Small intestine (tissue), 7 donors: ENCODE measurements around the gene CCDC82. TPM values are rescaled to one million over a fixed set of nuclear protein-coding genes. Genes with fewer than 3 reads are reported as not detected.

Experiments used
- DNase-seq, 2 donors: peaks; one replicate each; pipeline versions ENCODE4 v3.0.0 to v3.0.0-alpha.2; 2013
- FAIRE-seq: peaks from 2 replicates; lab custom pipeline; 2012; peaks lifted over from hg19 to GRCh38; lab: Jason Lieb, UNC
- H3K27ac ChIP-seq, 3 donors: one replicate each; pipeline ENCODE4 v1.5.1; 2013; ENCODE audit warnings: low read length in 2 of 3, mild to moderate bottlenecking in 2 of 3, control low read depth in 1 of 3, inconsistent platforms in 1 of 3, low read depth in 1 of 3, moderate library complexity in 1 of 3
- H3K27me3 ChIP-seq, 3 donors: one replicate each; pipeline ENCODE4 v1.6.1; 2013; ENCODE audit warnings: low read length in 3 of 3, inconsistent platforms in 1 of 3; ENCODE audit not compliant: control insufficient read depth in 3 of 3, insufficient read depth in 3 of 3
- H3K36me3 ChIP-seq, 3 donors: one replicate each; pipeline ENCODE4 v1.6.1; 2013; ENCODE audit warnings: low read length in 3 of 3, inconsistent platforms in 1 of 3, low read depth in 1 of 3, mild to moderate bottlenecking in 1 of 3, moderate library complexity in 1 of 3; ENCODE audit not compliant: control insufficient read depth in 3 of 3, insufficient read depth in 2 of 3
- H3K4me1 ChIP-seq, 3 donors: one replicate each; pipeline ENCODE4 v1.6.1; 2013; ENCODE audit warnings: low read length in 2 of 3, inconsistent platforms in 1 of 3, low read depth in 1 of 3, mild to moderate bottlenecking in 1 of 3, moderate library complexity in 1 of 3; ENCODE audit not compliant: control insufficient read depth in 3 of 3, insufficient read depth in 2 of 3
- H3K4me3 ChIP-seq, 3 donors: one replicate each; pipeline ENCODE4 v1.5.1; 2013; ENCODE audit warnings: low read length in 3 of 3, control low read depth in 1 of 3, inconsistent platforms in 1 of 3, low read depth in 1 of 3, mild to moderate bottlenecking in 1 of 3, moderate library complexity in 1 of 3
- H3K9me3 ChIP-seq, 2 donors: one replicate each; pipeline ENCODE4 v1.6.1; 2013; ENCODE audit warnings: low read depth in 1 of 2, low read length in 1 of 2; ENCODE audit not compliant: control insufficient read depth in 2 of 2, insufficient read depth in 1 of 2
- WGBS, 3 donors: extraction: QIAGEN DNeasy Blood & Tissue Kit; methylation state at CpG; one replicate each; pipeline ENCODE4 v1.1.7; 2013; 5-methylcytosine and 5-hydroxymethylcytosine counted together
- polyA plus RNA-seq, 4 donors: library from polyadenylated mRNA; stranded (reverse) in 3 of 4; unstranded in 1 of 4; fragments of 200-250 nt in 3 of 4; fragments of 120-200 nt in 1 of 4; gene quantifications; one replicate each; pipeline versions ENCODE4 v1.2.1 to v1.2.3, GENCODE V29; 2013
- donor health status: healthy with polysubstance abuse.
- donor health status: control.
- donor health status: control.
- donor health status: Bipolar disorder and iron deficiency.
- donor health status: healthy.

Gene CCDC82
- polyA plus RNA-seq, 4 donors, result 10.3 to 22.9 (median 12.2) TPM

DNA sequence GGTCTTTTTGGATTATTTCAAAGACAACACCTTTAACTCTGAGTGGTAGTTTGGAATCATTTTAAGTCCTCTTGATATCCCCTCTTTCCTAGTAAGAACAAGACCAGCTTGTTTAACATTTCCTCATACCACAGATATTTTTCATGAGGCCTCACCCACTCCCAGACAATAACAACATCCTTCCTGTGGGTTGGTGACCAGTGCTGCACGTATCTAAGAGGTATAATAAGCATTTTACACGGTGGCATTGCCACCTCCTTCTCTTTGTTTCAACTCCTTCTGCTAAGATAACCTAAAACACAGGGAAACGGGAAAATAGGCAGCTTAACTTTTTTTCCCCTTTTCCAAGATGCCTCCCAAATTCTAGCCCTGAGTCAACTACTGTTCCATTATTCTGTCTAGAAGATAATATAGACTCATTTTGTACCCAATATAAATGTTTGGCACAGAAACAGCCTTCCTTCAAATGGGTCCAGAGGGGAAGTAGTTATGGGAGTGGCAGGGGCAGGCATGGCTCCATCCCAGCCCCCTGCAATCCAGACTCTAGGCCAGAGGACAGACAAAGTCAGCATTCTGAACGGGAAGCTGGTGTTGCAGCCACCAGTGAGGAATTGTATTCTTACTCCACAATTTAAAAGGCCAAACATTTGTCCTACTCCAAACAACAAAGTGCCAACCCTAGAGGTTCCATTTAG lies 75.2 kb downstream of the CCDC82 start:
- Histone ChIP-seq H3K4me1 (peaks cover 2 to 27% (median 13%) of the 10 kb centered on the region in 3 donors), H3K4me3 (no peak overlapping the region), H3K27me3 (no peaks in the 10 kb centered on the region), H3K36me3 (peaks cover 0 to 6% (median 0%) of the 10 kb centered on the region in 3 donors), H3K9me3 (no peaks in the 10 kb centered on the region), H3K27ac (peak overlapping the region in 2 of 3 donors; percentile 14 to 29)
- DNase-seq (peak in 1 of 2 donors; percentile 37), FAIRE-seq (no peak)
- 36 to 43% (median 43%) methylated on average over 4 of the region's 4 CpGs for WGBS, 3 donors

GRCh38 chr11:96313163-96313562 lies 76.5 kb downstream of the CCDC82 start:
- FAIRE-seq, result no peak
- no peak overlapping the region for H3K27ac ChIP-seq
- 81 to 92% (median 89%) methylated on average over 6 of the region's 6 CpGs for WGBS, 3 donors

GRCh38 chr11:96311120-96311568 lies 78.6 kb downstream of the CCDC82 start:
- H3K4me3 ChIP-seq, result no peak overlapping the region
- no peaks in the 10 kb centered on the region for H3K36me3 ChIP-seq
- H3K9me3 ChIP-seq, result no peaks in the 10 kb centered on the region
- peaks cover 4 to 47% (median 18%) of the 10 kb centered on the region in 3 donors for H3K4me1 ChIP-seq
- peak overlapping the region in 2 of 3 donors; percentile 41 to 42 for H3K27ac ChIP-seq
- DNase-seq (peak in 1 of 2 donors; percentile 69), FAIRE-seq (no peak)
- 24 to 45% (median 38%) methylated on average over 2 of the region's 2 CpGs for WGBS, 3 donors
- no peaks in the 10 kb centered on the region for H3K27me3 ChIP-seq

More at GRCh38 chr11:96313163-96313562, 76.5 kb downstream of the CCDC82 start:
- Histone ChIP-seq H3K9me3 (no peaks in the 10 kb centered on the region), H3K36me3 (peaks cover 0 to 6% (median 0%) of the 10 kb centered on the region in 3 donors), H3K27me3 (no peaks in the 10 kb centered on the region), H3K4me3 (no peak overlapping the region), H3K4me1 (peaks cover 2 to 30% (median 13%) of the 10 kb centered on the region in 3 donors)
- DNase-seq, result no peak

GRCh38 chr11:96310236-96310635 lies 79.5 kb downstream of the CCDC82 start:
- Histone ChIP-seq H3K36me3 (no peaks in the 10 kb centered on the region), H3K27me3 (no peaks in the 10 kb centered on the region), H3K27ac (no peak overlapping the region), H3K4me1 (peaks cover 6 to 50% (median 18%) of the 10 kb centered on the region in 3 donors), H3K9me3 (no peaks in the 10 kb centered on the region), H3K4me3 (no peak overlapping the region)
- FAIRE-seq, result no peak
- DNase-seq, result no peak
- 73 to 81% (median 80%) methylated on average over 1 of the region's 1 CpG for WGBS, 3 donors

- H3K4me3 ChIP-seq, result no peak overlapping the region
- H3K36me3 ChIP-seq, result no peaks in the 10 kb centered on the region
- FAIRE-seq, result no peak
- H3K27me3 ChIP-seq, result no peaks in the 10 kb centered on the region
- H3K4me1 ChIP-seq, result peaks cover 5 to 46% (median 15%) of the 10 kb centered on the region in 3 donors
- H3K27ac ChIP-seq, result no peak overlapping the region
- 50 to 65% (median 54%) methylated on average over 5 of the region's 5 CpGs for WGBS, 3 donors
- no peaks in the 10 kb centered on the region for H3K9me3 ChIP-seq
- DNase-seq, result no peak
These were observed 80.1 kb downstream of the CCDC82 start for GRCh38 chr11:96309643-96310017.

GRCh38 chr11:96309016-96309642 lies 80.6 kb downstream of the CCDC82 start:
- peaks cover 4 to 41% (median 11%) of the 10 kb centered on the region in 3 donors for H3K4me1 ChIP-seq
- FAIRE-seq, result no peak
- no peak overlapping the region for H3K27ac ChIP-seq
- no peak overlapping the region for H3K4me3 ChIP-seq
- no peak for DNase-seq
- no peaks in the 10 kb centered on the region for H3K9me3 ChIP-seq
- no peaks in the 10 kb centered on the region for H3K36me3 ChIP-seq
- no peaks in the 10 kb centered on the region for H3K27me3 ChIP-seq
- WGBS, 3 donors, result 82 to 95% (median 93%) methylated on average over 2 of the region's 2 CpGs

GRCh38 chr11:96307776-96308140 lies 82.0 kb downstream of the CCDC82 start:
- FAIRE-seq, result no peak
- DNase-seq, result peak in 1 of 2 donors; percentile 73
- 30 to 43% (median 42%) methylated on average over 3 of the region's 3 CpGs for WGBS, 3 donors

DNA sequence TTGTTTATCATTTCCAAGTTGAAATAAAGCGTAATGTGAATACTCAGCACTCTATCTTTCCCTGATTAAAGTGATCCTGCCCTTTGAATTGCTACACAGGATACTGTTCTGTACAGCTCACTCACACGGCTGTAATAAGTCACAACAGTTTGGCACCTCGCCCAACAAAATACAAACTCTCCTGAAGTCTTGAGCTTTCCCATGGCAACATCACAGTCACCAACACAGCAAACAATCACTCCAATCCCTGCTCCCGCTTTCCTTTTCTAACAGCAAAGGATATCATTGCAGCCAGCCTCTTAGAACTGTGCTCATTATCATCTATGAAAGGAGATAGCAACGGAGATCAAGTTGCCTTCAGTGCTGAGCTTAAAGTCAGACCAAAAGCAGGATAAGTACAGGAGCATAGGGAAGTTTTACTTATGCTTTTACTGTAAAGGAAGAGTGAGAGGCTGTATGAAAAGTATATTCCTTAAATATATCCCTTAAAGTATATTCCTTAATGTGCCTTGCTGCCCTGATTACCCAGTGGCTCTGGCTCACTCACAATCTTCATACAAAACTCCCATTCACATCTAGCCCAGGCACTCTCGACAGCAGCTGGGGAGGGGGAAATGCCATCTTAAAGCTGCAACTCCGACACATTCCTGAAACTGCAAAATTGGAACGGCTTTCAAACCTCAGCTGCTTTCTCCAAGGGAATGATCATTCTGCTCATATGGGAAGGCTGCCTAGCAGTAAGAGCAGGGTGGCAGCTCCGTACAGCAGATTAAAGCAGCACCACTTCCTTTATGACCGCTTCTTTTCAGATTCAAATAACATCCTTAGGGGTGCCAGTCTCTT lies 82.6 kb downstream of the CCDC82 start:
- 10 to 25% (median 24%) methylated on average over 10 of the region's 10 CpGs for WGBS, 3 donors
- DNase-seq, result peak; percentile 97 to 98
- FAIRE-seq, result no peak
- peak overlapping the region; percentile 49 to 88 (median 75) for H3K27ac ChIP-seq
- H3K4me1 ChIP-seq, result peaks cover 8 to 42% (median 20%) of the 10 kb centered on the region in 3 donors
- peak overlapping the region in 2 of 3 donors; percentile 4 to 16 for H3K4me3 ChIP-seq
- no peaks in the 10 kb centered on the region for H3K27me3 ChIP-seq
- no peaks in the 10 kb centered on the region for H3K9me3 ChIP-seq
- no peaks in the 10 kb centered on the region for H3K36me3 ChIP-seq

More at GRCh38 chr11:96307776-96308140, 82.0 kb downstream of the CCDC82 start:
- H3K36me3 ChIP-seq, result no peaks in the 10 kb centered on the region
- no peaks in the 10 kb centered on the region for H3K9me3 ChIP-seq
- H3K4me3 ChIP-seq, result peak overlapping the region in 1 of 3 donors; percentile 16
- peaks cover 8 to 42% (median 16%) of the 10 kb centered on the region in 3 donors for H3K4me1 ChIP-seq
- no peaks in the 10 kb centered on the region for H3K27me3 ChIP-seq
- H3K27ac ChIP-seq, result peak overlapping the region in 2 of 3 donors; percentile 75 to 88
